GM18505 (cell line): ENCODE results near the gene ARHGEF4.

Experiments
- ATAC-seq: cut with Tn5 transposase; IDR thresholded peaks from one replicate; pipeline ENCODE4 v1.9.1; 2021; ENCODE audit not compliant: unreplicated experiment
- POLR2A ChIP-seq: IDR thresholded peaks from 4 replicates; pipeline ENCODE4 v1.6.1; 2011; ENCODE audit warnings: borderline replicate concordance; ENCODE audit not compliant: insufficient read depth, insufficient read length; ENCODE audit errors: extremely low read depth

Gene ARHGEF4

GRCh38 chr2:130933501-130933900, 96.8 kb downstream of the ARHGEF4 start:
- no peak for ATAC-seq
- no peak for TF ChIP-seq POLR2A

- no peak for TF ChIP-seq POLR2A
- ATAC-seq, result no peak
These were observed 99.7 kb downstream of the ARHGEF4 start for GRCh38 chr2:130936451-130936850.

- TF ChIP-seq POLR2A, result no peak
- no peak for ATAC-seq
These were observed 111.3 kb downstream of the ARHGEF4 start for GRCh38 chr2:130947967-130948366.

GRCh38 chr2:130949954-130950353, 113.2 kb downstream of the ARHGEF4 start:
- TF ChIP-seq POLR2A, result no peak
- no peak for ATAC-seq

GRCh38 chr2:130951018-130951417, 114.3 kb downstream of the ARHGEF4 start:
- no peak for TF ChIP-seq POLR2A
- no peak for ATAC-seq

GRCh38 chr2:130954873-130955272, 118.2 kb downstream of the ARHGEF4 start:
- ATAC-seq, result no peak
- TF ChIP-seq POLR2A, result no peak

- no peak for ATAC-seq
- no peak for TF ChIP-seq POLR2A
These were observed 121.2 kb downstream of the ARHGEF4 start for GRCh38 chr2:130957915-130958314.

GRCh38 chr2:130963196-130963848, 126.6 kb downstream of the ARHGEF4 start:
- no peak for ATAC-seq
- TF ChIP-seq POLR2A, result no peak

- no peak for ATAC-seq
- TF ChIP-seq POLR2A, result no peak
These were observed 127.4 kb downstream of the ARHGEF4 start for GRCh38 chr2:130963849-130964793.

GRCh38 chr2:130964931-130965330, 128.2 kb downstream of the ARHGEF4 start:
- ATAC-seq, result no peak
- no peak for TF ChIP-seq POLR2A

GRCh38 chr2:130966149-130966774, 129.5 kb downstream of the ARHGEF4 start:
- no peak for ATAC-seq
- TF ChIP-seq POLR2A, result no peak

- no peak for TF ChIP-seq POLR2A
- no peak for ATAC-seq
These were observed 130.2 kb downstream of the ARHGEF4 start for GRCh38 chr2:130966775-130967490.

GRCh38 chr2:130972410-130972809, 135.7 kb downstream of the ARHGEF4 start:
- no peak for TF ChIP-seq POLR2A
- ATAC-seq, result no peak
